Activated naive CD8-positive, alpha-beta T cell treated with anti-CD3 and anti-CD28 coated beads, Interleukin-2, amount 50 U/mL, for 24 hours (primary cell): ENCODE measurements around the gene CAMTA1.
"Not testable (repeated sequence)": the region's sequence is repeated elsewhere in the genome, so short reads cannot be mapped to it uniquely, and the experiment has no call there.

Experiments
- ATAC-seq: fragments of 150-1000 bp; cut with Tn5 transposase; one replicate; pipeline ENCODE4 v1.10.0; 2021
- DNase-seq: peaks from one replicate; pipeline ENCODE4 v3.0.0; 2021
- H3K27ac Mint-ChIP-seq: one replicate; pipeline ENCODE4 v1.8.0; 2021; ENCODE audit warnings: mild to moderate bottlenecking, mixed read lengths
- H3K27me3 Mint-ChIP-seq: one replicate; pipeline ENCODE4 v1.8.0; 2021; ENCODE audit warnings: mixed read lengths
- H3K36me3 Mint-ChIP-seq: one replicate; pipeline ENCODE4 v1.8.0; 2021; ENCODE audit warnings: low read depth, mixed read lengths
- H3K4me1 Mint-ChIP-seq: one replicate; pipeline ENCODE4 v1.8.0; 2021; ENCODE audit warnings: mixed read lengths
- H3K4me3 Mint-ChIP-seq: one replicate; pipeline ENCODE4 v1.8.0; 2021; ENCODE audit warnings: mild to moderate bottlenecking, moderate library complexity, mixed read lengths
- H3K9me3 Mint-ChIP-seq: one replicate; pipeline ENCODE4 v1.8.0; 2021; ENCODE audit warnings: mixed read lengths

CAMTA1 gene

GRCh38 chr1:7684132-7684531, 898.9 kb downstream of the CAMTA1 start:
- no peak for DNase-seq
- Mint-ChIP-seq H3K9me3 (no peaks in the 10 kb centered on the region), H3K27ac (no peak overlapping the region), H3K4me3 (no peak overlapping the region), H3K4me1 (no peaks in the 10 kb centered on the region), H3K36me3 (no peaks in the 10 kb centered on the region), H3K27me3 (peaks cover 3% of the 10 kb centered on the region)
- no peak for ATAC-seq

- DNase-seq (no peak), ATAC-seq (no peak)
- no peaks in the 10 kb centered on the region for H3K36me3 Mint-ChIP-seq
- no peaks in the 10 kb centered on the region for H3K9me3 Mint-ChIP-seq
- H3K27me3 Mint-ChIP-seq, result peaks cover 3% of the 10 kb centered on the region
- H3K27ac Mint-ChIP-seq, result no peak overlapping the region
- H3K4me1 Mint-ChIP-seq, result no peaks in the 10 kb centered on the region
- H3K4me3 Mint-ChIP-seq, result no peak overlapping the region
These were observed 899.8 kb downstream of the CAMTA1 start for GRCh38 chr1:7684861-7685635.

DNA sequence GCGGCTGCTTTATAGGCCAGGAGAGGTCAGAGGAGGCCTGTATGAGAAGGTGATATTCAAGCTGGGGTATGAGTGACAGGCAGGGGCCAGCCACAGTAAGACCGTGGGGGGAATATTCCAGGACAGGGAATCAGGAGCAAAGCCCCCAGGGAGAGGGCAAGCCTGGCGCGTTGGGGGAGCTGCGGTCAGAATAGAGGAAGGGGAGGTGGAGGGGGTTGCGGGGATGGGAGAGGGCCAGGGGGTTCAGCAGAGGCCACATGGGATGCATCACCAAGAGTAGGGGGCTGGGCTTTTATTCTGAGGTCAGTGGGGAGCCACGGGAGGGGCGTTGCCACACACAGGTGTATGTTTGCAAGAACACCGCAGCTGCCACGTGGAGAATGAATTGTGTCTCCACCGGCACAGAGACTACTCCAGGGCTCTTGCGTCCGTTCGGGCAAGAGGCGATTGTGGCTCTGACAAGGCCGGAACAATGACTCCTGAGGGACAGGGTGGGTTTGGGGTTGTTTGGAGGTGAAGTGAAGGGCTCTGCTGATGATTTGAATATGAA, 901.1 kb downstream of the CAMTA1 start:
- Mint-ChIP-seq H3K36me3 (no peaks in the 10 kb centered on the region), H3K4me3 (no peak overlapping the region), H3K27ac (no peak overlapping the region), H3K4me1 (no peaks in the 10 kb centered on the region), H3K9me3 (no peaks in the 10 kb centered on the region), H3K27me3 (peaks cover 4% of the 10 kb centered on the region)
- DNase-seq (no peak), ATAC-seq (no peak)

GRCh38 chr1:7687411-7687810, 902.2 kb downstream of the CAMTA1 start:
- no peaks in the 10 kb centered on the region for H3K36me3 Mint-ChIP-seq
- H3K4me1 Mint-ChIP-seq, result no peaks in the 10 kb centered on the region
- H3K27ac Mint-ChIP-seq, result no peak overlapping the region
- H3K27me3 Mint-ChIP-seq, result peaks cover 4% of the 10 kb centered on the region
- no peak overlapping the region for H3K4me3 Mint-ChIP-seq
- H3K9me3 Mint-ChIP-seq, result no peaks in the 10 kb centered on the region
- ATAC-seq (no peak), DNase-seq (no peak)

DNA sequence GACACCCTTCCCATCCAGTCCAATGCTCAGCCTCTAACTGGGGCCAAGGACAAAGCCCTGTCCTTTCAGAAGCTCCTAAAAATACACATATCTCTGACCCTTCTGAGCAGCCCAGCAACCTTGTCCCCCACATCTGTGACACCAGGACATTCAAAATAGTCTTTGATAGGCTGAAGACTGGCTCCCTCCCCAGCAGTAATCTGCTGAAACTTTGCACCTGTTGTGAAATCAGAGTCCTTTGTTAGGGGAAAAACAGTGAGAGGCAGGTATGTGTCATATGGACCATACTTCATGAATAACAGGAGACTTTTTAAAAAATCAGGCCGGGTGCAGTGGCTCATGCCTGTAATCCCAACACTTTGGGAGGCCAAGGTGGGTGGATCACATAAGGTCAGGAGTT, 903.4 kb downstream of the CAMTA1 start:
- H3K36me3 Mint-ChIP-seq, result no peaks in the 10 kb centered on the region
- H3K27me3 Mint-ChIP-seq, result peaks cover 4% of the 10 kb centered on the region
- ATAC-seq (no peak), DNase-seq (no peak)
- H3K4me3 Mint-ChIP-seq, result no peak overlapping the region
- H3K27ac Mint-ChIP-seq, result no peak overlapping the region
- no peaks in the 10 kb centered on the region for H3K4me1 Mint-ChIP-seq
- peaks cover 9% of the 10 kb centered on the region for H3K9me3 Mint-ChIP-seq

DNA sequence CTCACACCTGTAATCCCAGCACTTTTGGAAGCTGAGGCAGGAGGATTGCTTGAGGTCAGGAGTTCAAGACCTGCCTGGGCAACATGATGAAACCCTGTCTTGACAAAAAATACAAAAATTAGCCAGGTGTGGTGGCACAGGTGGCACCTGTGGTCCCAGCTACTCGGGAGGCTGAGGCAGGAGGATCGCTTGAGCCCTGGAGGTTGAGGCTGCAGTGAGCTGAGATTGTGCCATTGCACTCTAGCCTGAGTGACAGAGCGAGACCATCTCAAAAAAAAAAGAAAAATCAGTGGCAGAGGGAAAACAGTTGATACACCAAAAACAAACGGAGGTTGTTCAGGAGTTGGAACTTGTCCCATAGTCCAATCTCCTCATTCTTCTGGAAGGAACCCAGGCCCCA, 904.1 kb downstream of the CAMTA1 start:
- H3K9me3 Mint-ChIP-seq, result peaks cover 11% of the 10 kb centered on the region
- not testable (repeated sequence) for H3K27me3 Mint-ChIP-seq, DNase-seq, H3K4me3 Mint-ChIP-seq, H3K27ac Mint-ChIP-seq, H3K4me1 Mint-ChIP-seq, ATAC-seq, H3K36me3 Mint-ChIP-seq

DNA sequence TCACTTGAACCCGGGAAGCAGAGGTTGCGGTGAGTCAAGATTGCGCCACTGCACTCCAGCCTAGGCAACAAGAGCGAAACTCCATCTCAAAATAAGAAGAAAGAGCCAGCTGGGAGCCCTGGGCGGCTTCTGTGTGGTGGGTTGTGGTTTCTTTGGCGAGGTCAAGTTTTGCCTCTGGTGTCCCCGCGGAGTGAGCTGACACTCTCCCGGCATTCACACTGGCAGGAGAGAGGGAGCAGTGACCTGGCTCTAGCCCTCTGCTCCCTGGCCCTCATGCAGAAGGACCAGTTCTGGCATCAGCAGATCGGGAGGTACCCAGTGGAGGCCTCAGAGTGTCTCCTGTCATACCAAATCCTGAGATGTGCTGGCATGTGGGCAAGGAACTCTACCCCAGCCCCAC, 904.8 kb downstream of the CAMTA1 start:
- DNase-seq (no peak), ATAC-seq (no peak)
- peaks cover 11% of the 10 kb centered on the region for H3K9me3 Mint-ChIP-seq
- H3K27ac Mint-ChIP-seq, result no peak overlapping the region
- peaks cover 6% of the 10 kb centered on the region for H3K27me3 Mint-ChIP-seq
- no peaks in the 10 kb centered on the region for H3K36me3 Mint-ChIP-seq
- no peaks in the 10 kb centered on the region for H3K4me1 Mint-ChIP-seq
- H3K4me3 Mint-ChIP-seq, result no peak overlapping the region

DNA sequence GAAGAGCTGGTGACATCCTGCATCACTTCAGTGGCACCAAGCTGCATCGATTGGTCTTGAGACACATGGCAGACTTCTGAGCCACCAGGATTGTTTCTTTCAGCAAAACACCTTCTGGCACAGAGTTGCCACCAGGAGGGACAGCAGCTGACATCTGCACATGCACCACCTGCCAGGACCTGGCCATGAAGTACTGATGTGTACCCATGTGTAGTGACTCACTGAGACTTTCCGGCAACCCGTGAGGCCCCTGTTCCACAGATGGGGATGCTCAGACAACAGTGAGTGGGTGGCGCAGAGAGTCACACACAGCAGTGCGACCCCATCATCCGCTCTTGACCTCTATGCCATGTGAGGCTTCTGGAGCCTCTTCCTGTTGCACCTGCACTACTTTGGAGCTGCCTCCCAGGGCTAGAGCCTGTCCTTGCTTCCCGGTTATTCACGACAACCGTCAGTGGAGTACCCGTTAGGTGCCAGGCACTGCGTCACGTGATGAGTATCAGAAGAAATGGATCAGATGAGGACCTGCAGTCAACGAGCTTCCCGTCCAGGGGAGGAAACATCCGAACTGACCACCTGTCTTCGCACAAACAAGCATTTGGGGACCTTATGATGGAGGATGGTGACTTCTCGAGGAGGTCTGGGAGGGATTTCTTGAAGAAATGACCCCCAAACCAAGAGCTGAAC, 905.4 kb downstream of the CAMTA1 start:
- H3K27ac Mint-ChIP-seq, result no peak overlapping the region
- H3K4me3 Mint-ChIP-seq, result no peak overlapping the region
- peaks cover 4% of the 10 kb centered on the region for H3K27me3 Mint-ChIP-seq
- H3K4me1 Mint-ChIP-seq, result no peaks in the 10 kb centered on the region
- no peaks in the 10 kb centered on the region for H3K36me3 Mint-ChIP-seq
- H3K9me3 Mint-ChIP-seq, result peaks cover 11% of the 10 kb centered on the region
- DNase-seq (no peak), ATAC-seq (peak; percentile 58)

DNA sequence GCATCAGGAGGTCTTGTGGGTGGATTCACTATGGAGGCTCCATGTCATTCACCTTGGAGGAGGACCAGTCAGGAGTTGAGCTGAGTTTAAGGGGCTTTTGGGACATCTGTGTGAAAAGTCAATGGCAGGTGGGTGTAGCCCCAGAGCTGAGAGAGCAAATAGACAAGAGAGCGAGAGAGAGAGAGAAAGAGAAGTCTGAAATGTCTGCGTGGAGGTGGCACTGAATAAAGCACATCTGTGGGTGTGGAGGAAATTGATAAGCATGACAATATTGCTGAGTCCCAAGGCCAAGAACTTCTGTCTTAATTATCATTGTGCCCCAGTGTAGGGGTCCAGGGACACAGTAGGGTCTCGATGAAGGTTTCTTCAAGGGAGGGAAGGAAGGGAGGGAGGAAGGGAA, 906.3 kb downstream of the CAMTA1 start:
- Mint-ChIP-seq H3K27ac (no peak overlapping the region), H3K27me3 (peaks cover 4% of the 10 kb centered on the region), H3K9me3 (peaks cover 11% of the 10 kb centered on the region), H3K4me1 (no peaks in the 10 kb centered on the region), H3K4me3 (no peak overlapping the region), H3K36me3 (no peaks in the 10 kb centered on the region)
- ATAC-seq (no peak), DNase-seq (no peak)

DNA sequence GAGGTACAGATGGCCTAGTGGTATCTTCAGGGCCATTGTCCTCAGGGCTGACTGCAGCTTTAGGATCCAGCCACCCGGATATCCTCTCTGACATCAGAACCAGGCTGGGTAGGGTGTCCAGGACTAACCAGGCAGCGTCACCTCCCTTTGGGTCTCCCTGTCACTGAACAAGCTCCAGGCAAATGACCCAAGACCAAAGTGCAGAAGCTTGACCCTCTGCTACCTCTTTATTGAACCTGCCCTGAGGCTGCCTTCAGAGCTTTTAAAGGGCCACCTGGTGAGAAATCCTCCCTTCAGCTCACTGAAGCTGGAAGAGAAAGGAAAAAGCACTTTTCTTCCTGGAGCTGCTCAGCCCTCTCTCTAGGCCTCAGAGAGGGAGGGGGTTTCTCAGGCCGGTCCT, 906.8 kb downstream of the CAMTA1 start:
- Mint-ChIP-seq H3K9me3 (peaks cover 11% of the 10 kb centered on the region), H3K36me3 (no peaks in the 10 kb centered on the region), H3K27me3 (peaks cover 4% of the 10 kb centered on the region), H3K4me1 (no peaks in the 10 kb centered on the region), H3K4me3 (no peak overlapping the region), H3K27ac (no peak overlapping the region)
- no peak for ATAC-seq
- no peak for DNase-seq

DNA sequence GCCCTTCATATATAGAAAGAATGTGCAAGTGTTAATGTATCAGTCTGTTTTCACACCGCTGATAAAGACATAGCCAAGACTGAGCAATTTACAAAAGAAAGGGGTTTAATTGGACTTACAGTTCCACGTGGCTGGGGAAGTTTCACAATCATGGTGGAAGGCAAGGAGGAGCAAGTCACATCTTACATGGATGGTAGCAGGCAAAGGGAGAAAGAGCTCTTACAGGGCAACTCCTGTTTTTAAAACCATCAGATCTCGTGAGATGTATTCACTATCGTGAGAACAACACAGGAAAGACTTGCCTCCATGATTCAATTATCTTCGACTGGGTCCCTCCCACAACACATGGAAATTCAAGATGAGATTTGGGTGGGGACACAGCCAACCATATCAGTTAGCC, 907.8 kb downstream of the CAMTA1 start:
- H3K9me3 Mint-ChIP-seq, result peaks cover 11% of the 10 kb centered on the region
- not testable (repeated sequence) for DNase-seq, H3K36me3 Mint-ChIP-seq, H3K27ac Mint-ChIP-seq, H3K4me3 Mint-ChIP-seq, ATAC-seq, H3K27me3 Mint-ChIP-seq, H3K4me1 Mint-ChIP-seq

DNA sequence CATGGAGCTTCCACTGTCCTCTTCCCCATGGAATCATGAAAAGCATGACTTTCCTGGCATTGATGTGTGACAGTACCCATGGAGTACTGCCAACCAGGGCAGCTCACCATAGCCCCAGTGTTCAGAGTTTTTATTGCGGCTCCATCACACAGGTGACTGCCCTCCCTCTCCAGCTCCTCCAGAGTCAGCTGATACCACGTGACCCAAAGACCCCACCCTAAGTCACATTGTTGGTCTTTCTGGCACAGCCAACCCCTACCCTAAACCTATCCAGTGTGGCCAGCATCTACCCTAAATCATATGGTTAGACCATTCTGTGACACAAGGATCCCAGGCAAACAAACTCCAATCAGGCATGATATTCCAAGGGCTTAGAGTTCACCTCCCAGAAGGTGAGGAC, 908.4 kb downstream of the CAMTA1 start:
- Mint-ChIP-seq H3K9me3 (peaks cover 11% of the 10 kb centered on the region), H3K36me3 (no peaks in the 10 kb centered on the region), H3K27ac (no peak overlapping the region), H3K27me3 (peaks cover 4% of the 10 kb centered on the region), H3K4me3 (no peak overlapping the region), H3K4me1 (peaks cover 2% of the 10 kb centered on the region)
- ATAC-seq (no peak), DNase-seq (no peak)

- Mint-ChIP-seq H3K27ac (no peak overlapping the region), H3K9me3 (peaks cover 11% of the 10 kb centered on the region), H3K36me3 (no peaks in the 10 kb centered on the region), H3K4me1 (peaks cover 13% of the 10 kb centered on the region), H3K27me3 (peaks cover 4% of the 10 kb centered on the region), H3K4me3 (no peak overlapping the region)
- ATAC-seq (no peak), DNase-seq (no peak)
These were observed 909.6 kb downstream of the CAMTA1 start for GRCh38 chr1:7694600-7695496.

- Mint-ChIP-seq H3K4me1 (peaks cover 13% of the 10 kb centered on the region), H3K27me3 (peaks cover 9% of the 10 kb centered on the region), H3K9me3 (peaks cover 11% of the 10 kb centered on the region), H3K4me3 (no peak overlapping the region), H3K27ac (no peak overlapping the region), H3K36me3 (no peaks in the 10 kb centered on the region)
- DNase-seq, result no peak
- no peak for ATAC-seq
These were observed 910.4 kb downstream of the CAMTA1 start for GRCh38 chr1:7695497-7696117.
